ENCODE measurements around the gene C1orf52. TPM values are rescaled to one million over a fixed set of nuclear protein-coding genes. Genes with fewer than 3 reads are reported as not detected.

C1orf52 gene
- total RNA-seq (2021; ENCODE audit: unreplicated experiment) (51.6 TPM), Bru-seq, nascent RNA (percentile 98 among the genes with signal in this experiment), BruChase-seq, experiment 1, labeled RNA remaining after a 2-hour chase (percentile 97 among the genes with signal in this experiment), BruChase-seq, experiment 2, labeled RNA remaining after a 6-hour chase (percentile 91 among the genes with signal in this experiment)
- 44.0 TPM for polyA plus RNA-seq (2012; ENCODE audit: insufficient read length)
- long read RNA-seq, transcript C1orf52-203 (3 exons, 1,219 nt), result minor isoform, 25 of 98 reads
- long read RNA-seq, transcript C1orf52-201 (4 exons, 3,391 nt), result major isoform, 48 of 98 reads
- long read RNA-seq, partial matches to known transcripts, result 24 of 98 reads
- long read RNA-seq, other reads (novel, unspliced or antisense), result 1 of 98 reads

GRCh38 chr1:85259118-85259911 lies at the start of gene C1orf52:
Gene C1orf52 (minus strand): TSS chr1:85259662. CDS start chr1:85259633, 29 bp downstream.
- CTCF ChIA-PET, result interaction anchor here (0.6 to 3.7 kb wide), 18 partner anchors 9 to 761 kb away, joined by 3 to 36 read pairs (median 4); partner anchors contain the start of gene BCL10
- Histone ChIP-seq H3K27me3 (ENCODE audit: control insufficient read depth, insufficient read depth, low read length) (no peaks in the 10 kb centered on the region), H3K27ac (ENCODE audit: low read length) (peak within 1 kb of the TSS; percentile 86), H3K9me3 (ENCODE audit: control insufficient read depth, insufficient read depth, low read depth, low read length) (peaks cover 22% of the 10 kb centered on the region; the same call in 1 of the 2 replicates), H3K4me3 (ENCODE audit: low read depth in 2 of 2, low read length in 2 of 2) (peak within 1 kb of the TSS; percentile 69 to 83), H3K4me1 (ENCODE audit: control insufficient read depth, insufficient read depth, low read length) (peaks cover 21% of the 10 kb centered on the region), H3K36me3 (ENCODE audit: control insufficient read depth, insufficient read depth, low read length) (peaks cover 25% of the 10 kb centered on the region)
- DNase-seq (ENCODE audit: low read depth, low spot score) (peak; percentile 78), ATAC-seq (peak; percentile 93)
- no TSS peak for BruUV-seq (replicated peaks)
- intact Hi-C loops (cut with micrococcal nuclease; ENCODE audit: unreplicated experiment), result loop anchor here (1.0 kb wide), 1 partner anchor 150 kb away; no protein-coding TSS in a partner anchor
- in situ Hi-C loops (cut with HindIII; ENCODE audit: low pct_unique_long_range_greater_than_20kb, low sequenced_read_pairs), result no loop called here
- POLR2A ChIA-PET, result interaction anchor here (0.5 to 2.4 kb wide), 9 partner anchors 9 to 583 kb away, joined by 3 to 11 read pairs (median 3); partner anchors contain the start of gene BCL10
- TF ChIP-seq SIN3A (IDR thresholded peaks at IDR 0.05; ENCODE audit: borderline replicate concordance, insufficient read depth, low read depth, low read length) (peak; percentile 98), CTCF (IDR thresholded peaks at IDR 0.05) (peak; percentile 100), REST (IDR thresholded peaks at IDR 0.05; ENCODE audit: insufficient read depth in 1 of 2, low read depth in 2 of 2, low read length in 1 of 2) (0 out of 4 replicates have a peak, but pooled peaks of 1 of the 2 experiments have one; percentile 31), TCF7L2 (IDR thresholded peaks at IDR 0.05; ENCODE audit: low read depth, low read length) (no peak), POLR2AphosphoS5 (IDR thresholded peaks at IDR 0.05; ENCODE audit: low read depth, low read length) (peak; percentile 99)

GRCh38 chr1:85308833-85309350 lies 49.4 kb upstream of the C1orf52 start:
- DNase-seq (ENCODE audit: low read depth, low spot score) (no peak), ATAC-seq (no peak; the same call in 1 of the 2 replicates)
- Histone ChIP-seq H3K27me3 (ENCODE audit: control insufficient read depth, insufficient read depth, low read length) (no peaks in the 10 kb centered on the region), H3K4me3 (ENCODE audit: low read depth in 2 of 2, low read length in 2 of 2) (no peak overlapping the region), H3K9me3 (ENCODE audit: control insufficient read depth, insufficient read depth, low read depth, low read length) (peaks cover 4% of the 10 kb centered on the region; the same call in 1 of the 2 replicates), H3K4me1 (ENCODE audit: control insufficient read depth, insufficient read depth, low read length) (peaks cover 20% of the 10 kb centered on the region), H3K27ac (ENCODE audit: low read length) (peak overlapping the region; percentile 79), H3K36me3 (ENCODE audit: control insufficient read depth, insufficient read depth, low read length) (no peaks in the 10 kb centered on the region)
- no TSS peak for BruUV-seq (replicated peaks)
- in situ Hi-C loops (cut with HindIII; ENCODE audit: low pct_unique_long_range_greater_than_20kb, low sequenced_read_pairs) (loop anchor here (5.0 to 25.0 kb wide), 2 partner anchors 33 to 378 kb away; no protein-coding TSS in a partner anchor), intact Hi-C loops (cut with micrococcal nuclease; ENCODE audit: unreplicated experiment) (loop anchor here (2.0 to 5.0 kb wide), 5 partner anchors 88 to 710 kb away; no protein-coding TSS in a partner anchor)
- TF ChIP-seq SIN3A (IDR thresholded peaks at IDR 0.05; ENCODE audit: borderline replicate concordance, insufficient read depth, low read depth, low read length) (no peak), POLR2AphosphoS5 (IDR thresholded peaks at IDR 0.05; ENCODE audit: low read depth, low read length) (no peak), TCF7L2 (IDR thresholded peaks at IDR 0.05; ENCODE audit: low read depth, low read length) (no peak), CTCF (IDR thresholded peaks at IDR 0.05) (no peak), REST (IDR thresholded peaks at IDR 0.05; ENCODE audit: insufficient read depth in 1 of 2, low read depth in 2 of 2, low read length in 1 of 2) (no peak)
- CTCF ChIA-PET, result interaction anchor here (0.6 to 1.4 kb wide), 10 partner anchors 15 to 399 kb away, joined by 3 to 7 read pairs (median 4); partner anchors contain the start of genes CCN1 and ZNHIT6
- POLR2A ChIA-PET, result no interaction called here
